ENCODE data around the gene GLIS1. TPM values are rescaled to one million over a fixed set of nuclear protein-coding genes. Genes with fewer than 3 reads are reported as not detected.
A peak's percentile ranks its signal among the peaks of the same experiment; 100 is the strongest.

The GLIS1 gene
- total RNA-seq, 1 experiment from 2014 or later, result 0.28 TPM

- Mint-ChIP-seq H3K36me3 (ENCODE audit: insufficient read depth in 1 of 3, low read depth in 3 of 3) (no peaks in the 10 kb centered on the region), H3K9me3 (no peaks in the 10 kb centered on the region), H3K27me3 (ENCODE audit: low read depth) (peaks cover 14% of the 10 kb centered on the region), H3K4me3 (no peak overlapping the region), H3K27ac (no peak overlapping the region), H3K4me1 (peaks cover 30 to 38% of the 10 kb centered on the region in 2 experiments)
- no peak overlapping the region for H2BK120ac ChIP-seq (ENCODE audit: low read depth, low read length, poor library complexity, severe bottlenecking)
- no peak overlapping the region for H3K23ac ChIP-seq (ENCODE audit: insufficient read length, low read depth, low read length)
- no peak overlapping the region for H3K14ac ChIP-seq (ENCODE audit: insufficient read depth, low read length)
- H3K23me2 ChIP-seq (ENCODE audit: insufficient read length, low read depth, low read length, poor library complexity, severe bottlenecking), result no peaks in the 10 kb centered on the region
- H4K8ac ChIP-seq (replicated peaks; ENCODE audit: insufficient read length, low read depth, low read length), result no peak overlapping the region
- no peak overlapping the region for H3T11ph ChIP-seq (ENCODE audit: low read length)
- H2BK20ac ChIP-seq (ENCODE audit: low read depth, low read length, poor library complexity, severe bottlenecking), result no peak overlapping the region
- no peak overlapping the region for H2BK15ac ChIP-seq (ENCODE audit: low read depth, low read length)
- H3K18ac ChIP-seq (ENCODE audit: insufficient read length, low read depth, low read length), result no peak overlapping the region
- no peak overlapping the region for H3K4ac ChIP-seq (ENCODE audit: low read depth, low read length)
- H3K79me1 ChIP-seq (ENCODE audit: insufficient read depth, low read depth, low read length, poor library complexity, severe bottlenecking), result no peaks in the 10 kb centered on the region
- no peak overlapping the region for H2AK5ac ChIP-seq (ENCODE audit: insufficient read length, low read length)
- no peak overlapping the region for H3K27ac ChIP-seq (ENCODE audit: insufficient read length, low read depth, low read length)
- no peaks in the 10 kb centered on the region for H3K79me2 ChIP-seq (ENCODE audit: insufficient read depth, low read length)
- no peak overlapping the region for H3K56ac ChIP-seq (ENCODE audit: insufficient read length, low read depth, low read length)
- no peak overlapping the region for H2BK5ac ChIP-seq (ENCODE audit: insufficient read length, low read length)
- H3K9me3 ChIP-seq (ENCODE audit: control insufficient read depth, low read depth, low read length), result no peaks in the 10 kb centered on the region
- no peak for TF ChIP-seq CTCF (conservative IDR thresholded peaks at IDR 0.05)
- no peaks in the 10 kb centered on the region for H3K27me3 ChIP-seq (ENCODE audit: insufficient read depth, low read length)
- H2BK12ac ChIP-seq (ENCODE audit: insufficient read length, low read depth, low read length), result no peak overlapping the region
- no peak overlapping the region for H4K91ac ChIP-seq (ENCODE audit: insufficient read length, low read depth, low read length)
- no peak overlapping the region for H4K5ac ChIP-seq (ENCODE audit: insufficient read length, low read depth, low read length)
- H3K9ac ChIP-seq (ENCODE audit: extremely low read depth, insufficient read length, low read length), result no peak overlapping the region
- peak; percentile 18 for DNase-seq
- no peak overlapping the region for H3K4me2 ChIP-seq (ENCODE audit: insufficient read depth, insufficient read length, low read length)
- H3K4me1 ChIP-seq (ENCODE audit: insufficient read depth, low read length), result no peaks in the 10 kb centered on the region
- H2AFZ ChIP-seq (ENCODE audit: low read length), result no peak overlapping the region
- H4K20me1 ChIP-seq (ENCODE audit: control insufficient read depth, insufficient read depth, insufficient read length), result no peaks in the 10 kb centered on the region
- no CpG with 5 or more reads among the region's 4 CpGs for WGBS (ENCODE audit: extremely low coverage, insufficient read length, low lambda C conversion rate)
Observed at GRCh38 chr1:53587252-53587988, 151.5 kb downstream of the GLIS1 start.
